HEK293 (cell line): ENCODE data around the gene TTLL7.

Experiments used
- CTCF ChIA-PET: fragments of 350-600 bp; formaldehyde crosslinking; extraction: SDS; loops from one replicate; lab custom pipeline; 2021; ENCODE audit warnings: antibody characterized with exemption; lab: Yijun Ruan, JAX
- POLR2A ChIA-PET: fragments of 300-600 bp; formaldehyde crosslinking; extraction: SDS; loops from one replicate; lab custom pipeline; 2020; ENCODE audit warnings: antibody characterized with exemption, inconsistent platforms; lab: Yijun Ruan, JAX
- H3K27ac ChIP-seq: fragments of 200-500 bp; sonication (Bioruptor generic); 2 replicates; pipeline ENCODE4 v1.5.1; 2014; ENCODE audit warnings: low read depth, low read length, control low read depth, inconsistent platforms; ENCODE audit errors: extremely low read depth
- H3K36me3 ChIP-seq, 2 experiments: fragments of 200-500 bp in 1 of 2; sonication (Bioruptor generic) in 1 of 2; 1 replicate in 1 of 2; 2 replicates in 1 of 2; pipeline ENCODE4 v1.5.1; 2014 to 2017; ENCODE audit warnings: inconsistent platforms in 2 of 2, low read length in 2 of 2; ENCODE audit not compliant: control insufficient read depth in 2 of 2, insufficient read depth in 1 of 2
- H3K4me1 ChIP-seq: fragments of 200-500 bp; sonication (Bioruptor generic); 2 replicates; pipeline ENCODE4 v1.5.1; 2014; ENCODE audit warnings: mild to moderate bottlenecking, low read length, inconsistent platforms; ENCODE audit not compliant: control insufficient read depth, insufficient read depth
- H3K4me3 ChIP-seq: 2 replicates; pipeline ENCODE4 v1.5.1; 2011; ENCODE audit warnings: low read depth, mild to moderate bottlenecking, control low read depth, low read length, moderate library complexity
- H3K9me3 ChIP-seq: fragments of 200-500 bp; sonication (Bioruptor generic); 2 replicates; pipeline ENCODE4 v1.5.1; 2014; ENCODE audit warnings: low read depth, low read length, inconsistent platforms; ENCODE audit not compliant: control insufficient read depth, insufficient read depth
- BCL11A ChIP-seq: fragments of 450-650 bp; formaldehyde crosslinking; IDR thresholded peaks from 2 replicates; pipeline ENCODE4 v1.5.1; 2016; ENCODE audit warnings: low read depth, missing biosample characterization, missing genetic modification characterization
- GFI1B ChIP-seq: fragments of 450-650 bp; formaldehyde crosslinking; IDR thresholded peaks from 2 replicates; pipeline ENCODE4 v1.5.1; 2016; ENCODE audit warnings: missing biosample characterization, missing genetic modification characterization
- KLF7 ChIP-seq: fragments of 450-650 bp; formaldehyde crosslinking; IDR thresholded peaks from 2 replicates; pipeline ENCODE4 v1.5.1; 2016; ENCODE audit warnings: missing biosample characterization, missing genetic modification characterization, borderline replicate concordance
- PBX3 ChIP-seq: sonication (generic); formaldehyde crosslinking; IDR thresholded peaks from 2 replicates; pipeline ENCODE4 v1.8.1; 2022; ENCODE audit warnings: mild to moderate bottlenecking, moderate library complexity, missing genetic modification reagents
- PRDM4 ChIP-seq: fragments of 450-650 bp; formaldehyde crosslinking; IDR thresholded peaks from 2 replicates; pipeline ENCODE4 v1.5.1; 2017; ENCODE audit warnings: missing biosample characterization, missing genetic modification characterization
- REPIN1 ChIP-seq: fragments of 450-650 bp; formaldehyde crosslinking; IDR thresholded peaks from 2 replicates; pipeline ENCODE4 v1.5.1; 2017; ENCODE audit warnings: missing biosample characterization, missing genetic modification characterization, low read depth
- TRIM28 ChIP-seq: IDR thresholded peaks from 2 replicates; pipeline ENCODE4 v1.6.1; 2011; ENCODE audit warnings: low read length, control low read depth, borderline replicate concordance
- TSHZ1 ChIP-seq: fragments of 450-650 bp; formaldehyde crosslinking; IDR thresholded peaks from 2 replicates; pipeline ENCODE4 v1.5.1; 2016; ENCODE audit warnings: missing biosample characterization, missing genetic modification characterization, borderline replicate concordance
- ZBTB7A ChIP-seq: fragments of 450-650 bp; formaldehyde crosslinking; IDR thresholded peaks from 2 replicates; pipeline ENCODE4 v1.5.1; 2016; ENCODE audit warnings: low read depth, missing biosample characterization, missing genetic modification characterization
- ZFP41 ChIP-seq: fragments of 450-650 bp; formaldehyde crosslinking; IDR thresholded peaks from 2 replicates; pipeline ENCODE4 v1.5.1; 2016; ENCODE audit warnings: missing biosample characterization, missing genetic modification characterization, borderline replicate concordance
- ZNF169 ChIP-seq: fragments of 450-650 bp; formaldehyde crosslinking; IDR thresholded peaks from 2 replicates; pipeline ENCODE4 v1.5.1; 2016; ENCODE audit warnings: missing biosample characterization, missing genetic modification characterization
- ZNF211 ChIP-seq: fragments of 450-650 bp; formaldehyde crosslinking; IDR thresholded peaks from 2 replicates; pipeline ENCODE4 v1.5.1; 2016; ENCODE audit warnings: low read depth, missing biosample characterization, missing genetic modification characterization
- ZNF223 ChIP-seq: fragments of 450-650 bp; formaldehyde crosslinking; IDR thresholded peaks from 2 replicates; pipeline ENCODE4 v1.5.1; 2016; ENCODE audit warnings: missing biosample characterization, missing genetic modification characterization
- ZNF341 ChIP-seq: fragments of 450-650 bp; formaldehyde crosslinking; IDR thresholded peaks from 2 replicates; pipeline ENCODE4; 2016; ENCODE audit warnings: low read depth, missing biosample characterization, missing genetic modification characterization
- ZNF449 ChIP-seq: fragments of 450-650 bp; formaldehyde crosslinking; IDR thresholded peaks from 2 replicates; pipeline ENCODE4 v1.5.1; 2017; ENCODE audit warnings: missing biosample characterization, mild to moderate bottlenecking, missing genetic modification characterization, moderate library complexity
- ZNF544 ChIP-seq: fragments of 450-650 bp; formaldehyde crosslinking; IDR thresholded peaks from 2 replicates; pipeline ENCODE4 v1.5.0; 2017; ENCODE audit warnings: missing biosample characterization, missing genetic modification characterization
- ZNF548 ChIP-seq: fragments of 450-650 bp; formaldehyde crosslinking; IDR thresholded peaks from 2 replicates; pipeline ENCODE4 v1.5.1; 2016; ENCODE audit warnings: missing biosample characterization, missing genetic modification characterization
- ZNF561 ChIP-seq: fragments of 450-650 bp; IDR thresholded peaks from 2 replicates; pipeline ENCODE4 v1.5.1; 2018; ENCODE audit warnings: missing biosample characterization, missing genetic modification characterization, borderline replicate concordance
- ZNF623 ChIP-seq: fragments of 450-650 bp; formaldehyde crosslinking; IDR thresholded peaks from 2 replicates; pipeline ENCODE4 v1.5.1; 2016; ENCODE audit warnings: missing biosample characterization, missing genetic modification characterization
- ZNF639 ChIP-seq: fragments of 450-650 bp; formaldehyde crosslinking; IDR thresholded peaks from 2 replicates; pipeline ENCODE4 v1.5.1; 2016; ENCODE audit warnings: missing biosample characterization, missing genetic modification characterization
- ZNF791 ChIP-seq: fragments of 450-650 bp; formaldehyde crosslinking; IDR thresholded peaks from 2 replicates; pipeline ENCODE4 v1.5.1; 2016; ENCODE audit warnings: missing biosample characterization, missing genetic modification characterization
- ZSCAN18 ChIP-seq: fragments of 450-650 bp; formaldehyde crosslinking; IDR thresholded peaks from 2 replicates; pipeline ENCODE4 v1.5.1; 2016; ENCODE audit warnings: missing biosample characterization, missing genetic modification characterization
- ZSCAN30 ChIP-seq: fragments of 450-650 bp; IDR thresholded peaks from 2 replicates; pipeline ENCODE4 v1.5.1; 2018; ENCODE audit warnings: missing biosample characterization, mild to moderate bottlenecking, missing genetic modification characterization, moderate library complexity

TTLL7 gene

GRCh38 chr1:83928396-83928795 is 70.5 kb downstream of the TTLL7 start (continued):
- TF ChIP-seq TSHZ1 (no peak), ZNF544 (no peak), ZNF449 (no peak), ZNF341 (tag by site-specific recombination) (no peak)

GRCh38 chr1:83927701-83928100 is 71.2 kb downstream of the TTLL7 start:
- Histone ChIP-seq H3K9me3 (no peaks in the 10 kb centered on the region), H3K4me1 (no peaks in the 10 kb centered on the region), H3K36me3 (peaks cover 0 to 3% of the 10 kb centered on the region in 2 experiments; a peak in 1 of 3 replicates), H3K27ac (no peak overlapping the region), H3K4me3 (no peak overlapping the region)
- ChIA-PET POLR2A (no interaction called here), CTCF (interaction anchor here (1.5 kb wide), 1 partner anchor 9 kb away, joined by 5 read pairs; no protein-coding TSS in a partner anchor)
- no peak for TF ChIP-seq ZBTB7A (tag by site-specific recombination)
- TF ChIP-seq PBX3 (CRISPR knock-in tag) = no peak
- TF ChIP-seq ZNF561 = no peak
- no peak for TF ChIP-seq ZNF223
- no peak for TF ChIP-seq REPIN1 (tag by site-specific recombination)
- no peak for TF ChIP-seq ZNF211 (tag by site-specific recombination)
- TF ChIP-seq ZSCAN18 (tag by site-specific recombination) = no peak
- no peak for TF ChIP-seq ZNF791 (tag by site-specific recombination)
- no peak for TF ChIP-seq ZSCAN30 (tag by site-specific recombination)
- no peak for TF ChIP-seq ZNF623
- TF ChIP-seq ZNF548 (tag by site-specific recombination) = no peak
- no peak for TF ChIP-seq ZNF169

GRCh38 chr1:83927061-83927460 is 71.9 kb downstream of the TTLL7 start:
- ChIA-PET CTCF (interaction anchor here (1.5 kb wide), 1 partner anchor 9 kb away, joined by 5 read pairs; no protein-coding TSS in a partner anchor), POLR2A (no interaction called here)
- Histone ChIP-seq H3K27ac (no peak overlapping the region), H3K4me1 (no peaks in the 10 kb centered on the region), H3K9me3 (no peaks in the 10 kb centered on the region), H3K36me3 (peaks cover 0 to 3% of the 10 kb centered on the region in 2 experiments; a peak in 1 of 3 replicates), H3K4me3 (no peak overlapping the region)
- TF ChIP-seq ZNF211 (tag by site-specific recombination) (no peak), ZFP41 (tag by site-specific recombination) (no peak), ZNF223 (no peak), KLF7 (tag by site-specific recombination) (no peak), PRDM4 (tag by site-specific recombination) (no peak), ZNF639 (no peak), BCL11A (tag by site-specific recombination) (no peak), TRIM28 (no peak), GFI1B (tag by site-specific recombination) (no peak)
